IMR-90 (cell line): ENCODE results near the gene GAL3ST3. TPM values are rescaled to one million over a fixed set of nuclear protein-coding genes. Genes with fewer than 3 reads are reported as not detected.
A peak's percentile ranks its signal among the peaks of the same experiment; 100 is the strongest.

Experiments used
- ATAC-seq: fragments of 200-7000 bp; cut with Tn5 transposase; 2 replicates; pipeline ENCODE4 v1.9.1; 2020; ENCODE audit warnings: low read depth, mild to moderate bottlenecking, moderate library complexity
- BruUV-seq: library from RNA; stranded (reverse); fragments of 400-500 nt; replicated peaks from 2 replicates; lab custom pipeline; 2021; lab: Mats Ljungman, UMichigan
- CTCF ChIA-PET: fragments of 300-600 bp; formaldehyde crosslinking; extraction: SDS; loops from one replicate; lab custom pipeline; 2021; ENCODE audit warnings: antibody characterized with exemption; lab: Yijun Ruan, JAX
- POLR2A ChIA-PET: fragments of 300-600 bp; sonication (Branson Sonifier 250); formaldehyde crosslinking; loops from one replicate; lab custom pipeline; 2022; ENCODE audit warnings: antibody characterized with exemption; ENCODE audit not compliant: unreplicated experiment; lab: Charles Lee
- DNase-seq: peaks from one replicate; pipeline ENCODE4 v3.0.0; 2013
- H2AFZ ChIP-seq: replicated peaks from 2 replicates; pipeline ENCODE3; 2013; ENCODE audit warnings: low read length, mild to moderate bottlenecking; ENCODE audit not compliant: poor library complexity
- H2AK5ac ChIP-seq: 2 replicates; pipeline ENCODE4 v1.6.1; 2013; ENCODE audit warnings: low read depth, low read length, inconsistent platforms
- H2AK9ac ChIP-seq: replicated peaks from 2 replicates; pipeline ENCODE3; 2013; ENCODE audit warnings: mild to moderate bottlenecking, low read depth, low read length, moderate library complexity; ENCODE audit not compliant: poor library complexity
- H2BK120ac ChIP-seq: 2 replicates; pipeline ENCODE4 v1.6.1; 2013; ENCODE audit warnings: low read depth, low read length, inconsistent platforms
- H2BK15ac ChIP-seq: 3 replicates; pipeline ENCODE4 v1.6.1; 2013; ENCODE audit warnings: low read depth, low read length, inconsistent platforms
- H2BK20ac ChIP-seq: 2 replicates; pipeline ENCODE4 v1.6.1; 2013; ENCODE audit warnings: low read depth, mild to moderate bottlenecking, inconsistent platforms, low read length, moderate library complexity
- H2BK5ac ChIP-seq: 2 replicates; pipeline ENCODE4 v1.6.1; 2013; ENCODE audit warnings: mild to moderate bottlenecking, low read depth, low read length, inconsistent platforms; ENCODE audit not compliant: poor library complexity, severe bottlenecking
- H3K14ac ChIP-seq: replicated peaks from 2 replicates; pipeline ENCODE4 v1.6.1; 2013; ENCODE audit warnings: low read depth, low read length, inconsistent platforms
- H3K18ac ChIP-seq: 2 replicates; pipeline ENCODE4 v1.6.1; 2013; ENCODE audit warnings: low read depth, low read length, control low read depth
- H3K23ac ChIP-seq: 2 replicates; pipeline ENCODE4 v1.6.1; 2013; ENCODE audit warnings: low read depth, low read length, inconsistent platforms
- H3K27ac ChIP-seq: 2 replicates; pipeline ENCODE4 v1.5.1; 2013; ENCODE audit warnings: mild to moderate bottlenecking, control low read depth, low read length; ENCODE audit not compliant: insufficient read depth
- H3K27me3 ChIP-seq: 2 replicates; pipeline ENCODE4 v1.6.1; 2013; ENCODE audit warnings: low read length; ENCODE audit not compliant: control insufficient read depth, insufficient read depth
- H3K36me3 ChIP-seq: 2 replicates; pipeline ENCODE4 v1.6.1; 2013; ENCODE audit warnings: low read length, mixed read lengths; ENCODE audit not compliant: control insufficient read depth, insufficient read depth
- H3K4ac ChIP-seq: 2 replicates; pipeline ENCODE4 v1.6.1; 2013; ENCODE audit warnings: low read depth, low read length, inconsistent platforms
- H3K4me1 ChIP-seq: 2 replicates; pipeline ENCODE4 v1.6.1; 2013; ENCODE audit warnings: low read length, mixed read lengths; ENCODE audit not compliant: control insufficient read depth, insufficient read depth
- H3K4me2 ChIP-seq: 2 replicates; pipeline ENCODE4 v1.6.1; 2013; ENCODE audit warnings: low read depth, mild to moderate bottlenecking, control low read depth, low read length, moderate library complexity
- H3K4me3 ChIP-seq: 2 replicates; pipeline ENCODE4 v1.5.1; 2013; ENCODE audit warnings: low read depth, mild to moderate bottlenecking, control low read depth, low read length, moderate library complexity; ENCODE audit not compliant: insufficient read depth
- H3K56ac ChIP-seq: 2 replicates; pipeline ENCODE4 v1.6.1; 2013; ENCODE audit warnings: low read length, inconsistent platforms; ENCODE audit not compliant: insufficient read depth; ENCODE audit errors: extremely low read depth
- H3K79me1 ChIP-seq, 2 experiments: 2 replicates each; pipeline ENCODE4 v1.6.1; 2013; ENCODE audit warnings: low read length in 2 of 2, inconsistent platforms in 1 of 2, low read depth in 1 of 2
- H3K9ac ChIP-seq: 2 replicates; pipeline ENCODE4 v1.6.1; 2013; ENCODE audit warnings: low read depth, low read length, control low read depth
- H3K9me1 ChIP-seq: 2 replicates; pipeline ENCODE4 v1.6.1; 2013; ENCODE audit warnings: low read length, inconsistent platforms; ENCODE audit not compliant: insufficient read depth
- H3K9me3 ChIP-seq: 2 replicates; pipeline ENCODE4 v1.6.1; 2013; ENCODE audit warnings: low read length; ENCODE audit not compliant: control insufficient read depth, insufficient read depth
- H4K20me1 ChIP-seq: 2 replicates; pipeline ENCODE4 v1.6.1; 2013; ENCODE audit warnings: low read length, inconsistent platforms; ENCODE audit not compliant: insufficient read depth
- H4K5ac ChIP-seq: 2 replicates; pipeline ENCODE4 v1.6.1; 2013; ENCODE audit warnings: mild to moderate bottlenecking, low read depth, low read length, control low read depth
- H4K8ac ChIP-seq, 2 experiments: 2 replicates each; pipeline ENCODE4 v1.6.1; 2013; ENCODE audit warnings: low read depth in 2 of 2, low read length in 2 of 2, control low read depth in 1 of 2, inconsistent platforms in 1 of 2
- H4K91ac ChIP-seq: 2 replicates; pipeline ENCODE4 v1.6.1; 2013; ENCODE audit warnings: low read depth, low read length, inconsistent platforms; ENCODE audit not compliant: insufficient read depth
- CHD1 ChIP-seq: IDR thresholded peaks from 2 replicates; pipeline ENCODE4 v1.6.1; 2012; ENCODE audit warnings: low read depth, low read length, improper control_type of control experiment
- ELK1 ChIP-seq: fragments of 150-350 bp; IDR thresholded peaks from 2 replicates; pipeline ENCODE4 v1.6.1; 2016; ENCODE audit warnings: low read depth, mild to moderate bottlenecking, low read length, moderate library complexity, borderline replicate concordance
- FOS ChIP-seq: fragments of 150-350 bp; IDR thresholded peaks from 2 replicates; pipeline ENCODE4 v1.6.1; 2016; ENCODE audit warnings: low read depth, low read length
- MAZ ChIP-seq: IDR thresholded peaks from 2 replicates; pipeline ENCODE4 v1.6.1; 2012; ENCODE audit warnings: low read depth, mild to moderate bottlenecking, low read length, improper control_type of control experiment, moderate library complexity, borderline replicate concordance
- MXI1 ChIP-seq: IDR thresholded peaks from 2 replicates; pipeline ENCODE4 v1.6.1; 2012; ENCODE audit warnings: low read depth, mild to moderate bottlenecking, low read length, moderate library complexity, borderline replicate concordance
- NFE2L2 ChIP-seq: fragments of 150-350 bp; IDR thresholded peaks from 2 replicates; pipeline ENCODE4 v1.6.1; 2016; ENCODE audit warnings: low read depth, mild to moderate bottlenecking, low read length
- POLR2A ChIP-seq: IDR thresholded peaks from 2 replicates; pipeline ENCODE4 v1.6.1; 2012; ENCODE audit warnings: mild to moderate bottlenecking, low read depth, low read length
- RAD21 ChIP-seq: IDR thresholded peaks from 2 replicates; pipeline ENCODE4 v1.6.1; 2012; ENCODE audit warnings: low read length, improper control_type of control experiment
- RCOR1 ChIP-seq: IDR thresholded peaks from 2 replicates; pipeline ENCODE4 v1.6.1; 2012; ENCODE audit warnings: mild to moderate bottlenecking, low read length, improper control_type of control experiment; ENCODE audit not compliant: insufficient replicate concordance
- RFX5 ChIP-seq: IDR thresholded peaks from 2 replicates; pipeline ENCODE4 v1.8.0; 2012; ENCODE audit warnings: low read depth, mild to moderate bottlenecking, low read length, moderate library complexity
- SMC3 ChIP-seq: fragments of 150-350 bp; IDR thresholded peaks from 2 replicates; pipeline ENCODE4 v1.6.1; 2016; ENCODE audit warnings: low read depth, mild to moderate bottlenecking, antibody characterized with exemption, low read length, moderate library complexity
- WGBS, 2 experiments: methylation state at CpG; one replicate each; pipeline versions ENCODE4 v1.1.5 to v1.1.7; 2013; ENCODE audit warnings: missing lambda C conversion rate in 2 of 2; ENCODE audit not compliant: insufficient read length in 1 of 2; ENCODE audit errors: extremely low coverage in 2 of 2; 5-methylcytosine and 5-hydroxymethylcytosine counted together
- dilution Hi-C: fragments of 300-500 bp; cut with HindIII; formaldehyde crosslinking; loops from one replicate; pipeline ENCODE4 v1.14.3; 2018; ENCODE audit warnings: low sequenced_read_pairs; ENCODE audit not compliant: unreplicated experiment
- in situ Hi-C: fragments of 300-500 bp; cut with MboI; formaldehyde crosslinking; loops from 3 replicates; pipeline ENCODE4 v1.14.3; 2019; ENCODE audit warnings: low sequenced_read_pairs, inconsistent platforms, mixed read lengths
- intact Hi-C: fragments of 100-400 bp; cut with micrococcal nuclease; formaldehyde crosslinking; loops from 2 replicates; pipeline ENCODE4 v1.10.0; 2022
- polyA plus RNA-seq, 3 experiments: library from polyadenylated mRNA; depleted of rRNA; stranded (reverse); fragments of >200 nt; gene quantifications; 2 replicates each; pipeline ENCODE4 v1.2.3, GENCODE V29; 2012; ENCODE audit warnings: low replicate concordance in 1 of 3
- total RNA-seq: library from RNA; depleted of rRNA; stranded (reverse); fragments of >200 nt; gene quantifications from 2 replicates; pipeline ENCODE4 v1.2.3, GENCODE V29; 2012
- TF ChIP-seq, protein P1 (sequence below): conservative IDR thresholded peaks from 2 replicates; pipeline ENCODE4 v1.5.1; 2012; ENCODE audit warnings: mild to moderate bottlenecking, low read depth, low read length, improper control_type of control experiment
- TF ChIP-seq, protein P2 (sequence below): fragments of 150-350 bp; IDR thresholded peaks from 2 replicates; pipeline ENCODE4 v1.6.1; 2017; ENCODE audit warnings: mild to moderate bottlenecking, antibody characterized with exemption, low read length, low read depth

Gene GAL3ST3
- total and polyA plus RNA-seq, 2 of the 4 experiments (the other 2 are of a cell fraction), result 0.19 TPM; not detected in 1

GRCh38 chr11:66081505-66081904 is 32.5 kb upstream of the GAL3ST3 start:
- H3K9ac ChIP-seq, result no peak overlapping the region

More at GRCh38 chr11:66081505-66081904, 32.5 kb upstream of the GAL3ST3 start:
- ChIA-PET CTCF (no interaction called here), POLR2A (interaction anchor here (0.5 kb wide), 1 partner anchor 1066 kb away, joined by 6 read pairs; no protein-coding TSS in a partner anchor)
- no peak overlapping the region for H3K14ac ChIP-seq
- H2AK9ac ChIP-seq, result peak overlapping the region; percentile 44
- in situ Hi-C loops, result no loop called here
- H4K5ac ChIP-seq, result no peak overlapping the region
- H3K27ac ChIP-seq, result no peak overlapping the region
- ATAC-seq (no peak), DNase-seq (no peak)
- H3K27me3 ChIP-seq, result no peaks in the 10 kb centered on the region
- WGBS, 2 experiments, result 80% methylated on average over 2 of the region's 5 CpGs; no CpG with 5 or more reads in 1 of the 2 experiments
- TF ChIP-seq POLR2A, result no peak
- TF ChIP-seq, protein P1, sequence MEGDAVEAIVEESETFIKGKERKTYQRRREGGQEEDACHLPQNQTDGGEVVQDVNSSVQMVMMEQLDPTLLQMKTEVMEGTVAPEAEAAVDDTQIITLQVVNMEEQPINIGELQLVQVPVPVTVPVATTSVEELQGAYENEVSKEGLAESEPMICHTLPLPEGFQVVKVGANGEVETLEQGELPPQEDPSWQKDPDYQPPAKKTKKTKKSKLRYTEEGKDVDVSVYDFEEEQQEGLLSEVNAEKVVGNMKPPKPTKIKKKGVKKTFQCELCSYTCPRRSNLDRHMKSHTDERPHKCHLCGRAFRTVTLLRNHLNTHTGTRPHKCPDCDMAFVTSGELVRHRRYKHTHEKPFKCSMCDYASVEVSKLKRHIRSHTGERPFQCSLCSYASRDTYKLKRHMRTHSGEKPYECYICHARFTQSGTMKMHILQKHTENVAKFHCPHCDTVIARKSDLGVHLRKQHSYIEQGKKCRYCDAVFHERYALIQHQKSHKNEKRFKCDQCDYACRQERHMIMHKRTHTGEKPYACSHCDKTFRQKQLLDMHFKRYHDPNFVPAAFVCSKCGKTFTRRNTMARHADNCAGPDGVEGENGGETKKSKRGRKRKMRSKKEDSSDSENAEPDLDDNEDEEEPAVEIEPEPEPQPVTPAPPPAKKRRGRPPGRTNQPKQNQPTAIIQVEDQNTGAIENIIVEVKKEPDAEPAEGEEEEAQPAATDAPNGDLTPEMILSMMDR, result no peak
- TF ChIP-seq, protein P2, sequence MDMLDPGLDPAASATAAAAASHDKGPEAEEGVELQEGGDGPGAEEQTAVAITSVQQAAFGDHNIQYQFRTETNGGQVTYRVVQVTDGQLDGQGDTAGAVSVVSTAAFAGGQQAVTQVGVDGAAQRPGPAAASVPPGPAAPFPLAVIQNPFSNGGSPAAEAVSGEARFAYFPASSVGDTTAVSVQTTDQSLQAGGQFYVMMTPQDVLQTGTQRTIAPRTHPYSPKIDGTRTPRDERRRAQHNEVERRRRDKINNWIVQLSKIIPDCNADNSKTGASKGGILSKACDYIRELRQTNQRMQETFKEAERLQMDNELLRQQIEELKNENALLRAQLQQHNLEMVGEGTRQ, result no peak
- TF ChIP-seq RAD21, result no peak
- no peak for TF ChIP-seq CHD1
- no peak for TF ChIP-seq MXI1
- no peak for TF ChIP-seq RFX5
- TF ChIP-seq FOS, result no peak
- no peak for TF ChIP-seq RCOR1
- TF ChIP-seq NFE2L2, result no peak
- no peak for TF ChIP-seq MAZ
- TF ChIP-seq ELK1, result no peak
- no peak for TF ChIP-seq SMC3
- H3K4me3 ChIP-seq, result no peak overlapping the region
- peaks cover 29 to 83% of the 10 kb centered on the region in 2 experiments for H3K79me1 ChIP-seq
- peaks cover 26% of the 10 kb centered on the region for H3K4me1 ChIP-seq
- no peak overlapping the region for H2BK5ac ChIP-seq
- H3K9me1 ChIP-seq, result peaks cover 23% of the 10 kb centered on the region
- H2AK5ac ChIP-seq, result no peak overlapping the region; the same call in 1 of the 2 replicates
- peaks cover 78% of the 10 kb centered on the region for H4K20me1 ChIP-seq
- no peak overlapping the region for H2AFZ ChIP-seq
- H3K56ac ChIP-seq, result no peak overlapping the region
- intact Hi-C loops, result loop anchor here (5.0 to 10.0 kb wide), 2 partner anchors 36 to 123 kb away; no protein-coding TSS in a partner anchor
- H2BK15ac ChIP-seq, result no peak overlapping the region
- H3K36me3 ChIP-seq, result peaks cover 3% of the 10 kb centered on the region; the same call in 1 of the 2 replicates
- peak overlapping the region; percentile 28; the same call in 1 of the 2 replicates for H3K4ac ChIP-seq
- dilution Hi-C loops, result no loop called here
- H4K8ac ChIP-seq, result peak overlapping the region in 1 of 2 experiments; percentile 29; a peak in 1 of 4 replicates
- no peak overlapping the region for H2BK20ac ChIP-seq
- no TSS peak for BruUV-seq
- no peak overlapping the region for H3K23ac ChIP-seq
- H2BK120ac ChIP-seq, result no peak overlapping the region
- no peak overlapping the region for H4K91ac ChIP-seq
- H3K18ac ChIP-seq, result no peak overlapping the region
- H3K9me3 ChIP-seq, result no peaks in the 10 kb centered on the region
- H3K4me2 ChIP-seq, result no peak overlapping the region
